CD14-positive monocyte (primary cell): ENCODE data around the gene C1orf185. TPM values are rescaled to one million over a fixed set of nuclear protein-coding genes. Genes with fewer than 3 reads are reported as not detected.
"Not testable (repeated sequence)": the region's sequence is repeated elsewhere in the genome, so short reads cannot be mapped to it uniquely, and the experiment has no call there.

Source experiments
- DNase-seq, 3 donors: peaks; one replicate each; pipeline ENCODE4 v3.0.0-alpha.2; 2011 to 2022
- H2AFZ ChIP-seq: 2 replicates; pipeline ENCODE4 v1.6.0; 2012; ENCODE audit warnings: mild to moderate bottlenecking, low read depth, low read length, inconsistent platforms; ENCODE audit not compliant: insufficient read depth, poor library complexity, severe bottlenecking
- H3K27ac ChIP-seq, 2 donors: 1 replicate in 1 of 2; 2 replicates in 1 of 2; pipeline ENCODE4 v1.5.1; 2012 to 2013; ENCODE audit warnings: low read length in 2 of 2, control low read depth in 1 of 2, inconsistent platforms in 1 of 2, low read depth in 1 of 2, mild to moderate bottlenecking in 1 of 2
- H3K27me3 ChIP-seq, 2 donors: one replicate each; pipeline versions ENCODE4 v1.6.0 to v1.6.1; 2011 to 2013; ENCODE audit warnings: low read length in 2 of 2; ENCODE audit not compliant: control insufficient read depth in 2 of 2, insufficient read depth in 2 of 2
- H3K36me3 ChIP-seq, 2 donors: replicated peaks in 1 of 2; 1 replicate in 1 of 2; 2 replicates in 1 of 2; pipeline versions ENCODE4 v1.5.1 to v1.6.1; 2012 to 2013; ENCODE audit warnings: low read length in 2 of 2, control low read depth in 1 of 2, inconsistent platforms in 1 of 2, mild to moderate bottlenecking in 1 of 2; ENCODE audit not compliant: insufficient read depth in 2 of 2, control insufficient read depth in 1 of 2
- H3K4me1 ChIP-seq, 2 donors: 1 replicate in 1 of 2; 2 replicates in 1 of 2; pipeline versions ENCODE4 v1.5.1 to v1.6.1; 2012 to 2013; ENCODE audit warnings: low read length in 2 of 2, control low read depth in 1 of 2, inconsistent platforms in 1 of 2, mild to moderate bottlenecking in 1 of 2, moderate library complexity in 1 of 2; ENCODE audit not compliant: insufficient read depth in 2 of 2, control insufficient read depth in 1 of 2
- H3K4me2 ChIP-seq: replicated peaks from 2 replicates; pipeline ENCODE3; 2012; ENCODE audit warnings: low read length, moderate library complexity, mild to moderate bottlenecking; ENCODE audit not compliant: poor library complexity, severe bottlenecking; ENCODE audit errors: extremely low read depth
- H3K4me3 ChIP-seq, 3 experiments: fragments of 200-600 bp in 1 of 3; sonication (generic) in 1 of 3; replicated peaks in 1 of 3; 1 replicate in 2 of 3; 2 replicates in 1 of 3; pipeline ENCODE4 v1.5.1; 2011 to 2013; ENCODE audit warnings: low read length in 3 of 3, mild to moderate bottlenecking in 3 of 3, control low read depth in 2 of 3, low read depth in 2 of 3, inconsistent platforms in 1 of 3, moderate library complexity in 1 of 3
- H3K79me2 ChIP-seq: 2 replicates; pipeline ENCODE4 v1.6.0; 2012; ENCODE audit warnings: mild to moderate bottlenecking, control low read depth, inconsistent platforms, low read length, moderate library complexity; ENCODE audit not compliant: insufficient read depth
- H3K9ac ChIP-seq: 2 replicates; pipeline ENCODE4 v1.6.0; 2017; ENCODE audit warnings: low read length, mild to moderate bottlenecking; ENCODE audit not compliant: insufficient read depth, poor library complexity, severe bottlenecking
- H3K9me3 ChIP-seq, 2 donors: replicated peaks in 1 of 2; 1 replicate in 1 of 2; 2 replicates in 1 of 2; pipeline versions ENCODE4 v1.5.1 to v1.6.1; 2012 to 2013; ENCODE audit warnings: low read length in 2 of 2, control low read depth in 1 of 2; ENCODE audit not compliant: control insufficient read depth in 1 of 2, insufficient read depth in 1 of 2
- H4K20me1 ChIP-seq: 2 replicates; pipeline ENCODE4 v1.6.0; 2012; ENCODE audit warnings: mild to moderate bottlenecking, low read length, control low read depth, moderate library complexity; ENCODE audit not compliant: insufficient read depth
- H3K27ac Mint-ChIP-seq, 7 donors: one replicate each; pipeline ENCODE4 v1.8.0; 2020; ENCODE audit warnings: mild to moderate bottlenecking in 7 of 7, mixed read lengths in 7 of 7, moderate library complexity in 6 of 7, inconsistent platforms in 2 of 7
- H3K27me3 Mint-ChIP-seq, 3 donors: one replicate each; pipeline ENCODE4 v1.8.0; 2021 to 2022; ENCODE audit warnings: low read depth in 3 of 3, mild to moderate bottlenecking in 3 of 3, mixed read lengths in 3 of 3, moderate library complexity in 3 of 3, inconsistent platforms in 1 of 3
- H3K36me3 Mint-ChIP-seq, 2 donors: one replicate each; pipeline ENCODE4 v1.8.0; 2020; ENCODE audit warnings: mixed read lengths in 2 of 2, inconsistent platforms in 1 of 2, mild to moderate bottlenecking in 1 of 2
- H3K4me1 Mint-ChIP-seq: one replicate; pipeline ENCODE4 v1.8.0; 2020; ENCODE audit warnings: mild to moderate bottlenecking, mixed read lengths
- H3K4me3 Mint-ChIP-seq, 2 donors: one replicate each; pipeline ENCODE4 v1.8.0; 2020; ENCODE audit warnings: mild to moderate bottlenecking in 2 of 2, mixed read lengths in 2 of 2, moderate library complexity in 1 of 2
- H3K9me3 Mint-ChIP-seq, 7 donors: one replicate each; pipeline ENCODE4 v1.8.0; 2020 to 2022; ENCODE audit warnings: mixed read lengths in 7 of 7, mild to moderate bottlenecking in 6 of 7, moderate library complexity in 6 of 7, inconsistent platforms in 2 of 7
- whole genome bisulfite sequencing: methylation state at CpG from one replicate; pipeline ENCODE4 v1.1.5; 2013; ENCODE audit warnings: missing lambda C conversion rate; ENCODE audit not compliant: insufficient coverage; 5-methylcytosine and 5-hydroxymethylcytosine counted together
- intact Hi-C, 2 donors: fragments of 100-400 bp; cut with micrococcal nuclease; formaldehyde crosslinking; loops; one replicate each; pipeline versions ENCODE4 v1.15.0 to v1.15.1; 2023
- polyA plus RNA-seq, 3 donors: library from polyadenylated mRNA; depleted of rRNA in 1 of 3; unstranded in 2 of 3; stranded (reverse) in 1 of 3; fragments of 300-500 nt in 2 of 3; fragments of >200 nt in 1 of 3; fragmentation: Illumina TruSeq in 2 of 3; gene quantifications; 1 replicate in 2 of 3; 2 replicates in 1 of 3; pipeline ENCODE4 v1.2.3, GENCODE V29; 2012 to 2021
- TF ChIP-seq, protein P1 (sequence below): fragments of 200-600 bp; IDR thresholded peaks from one replicate; pipeline ENCODE4 v1.8.0; 2022; ENCODE audit warnings: antibody characterized with exemption, mild to moderate bottlenecking

The C1orf185 gene
- polyA plus RNA-seq, 3 donors = not detected

DNA sequence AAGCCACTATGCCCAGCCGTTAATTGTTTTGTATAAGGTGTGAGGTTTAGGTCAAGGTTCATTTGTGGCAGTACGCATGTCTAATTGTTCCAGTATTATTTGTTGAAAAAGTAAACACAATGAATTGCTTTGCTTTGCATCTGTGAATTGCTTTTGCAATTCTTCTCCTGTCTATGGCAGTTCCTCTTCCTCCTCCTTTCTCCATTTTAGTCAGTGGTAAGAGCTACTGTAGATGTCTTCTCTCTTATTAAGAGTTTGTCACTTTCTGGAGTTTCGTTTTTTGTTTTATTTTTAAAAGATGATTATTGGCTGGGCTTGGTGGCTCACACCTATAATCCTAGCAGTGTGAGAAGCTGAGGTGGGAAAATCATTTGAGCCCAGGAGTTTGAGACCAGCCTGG, 29.2 kb downstream of the C1orf185 start:
- H3K27me3 Mint-ChIP-seq = peaks cover 2 to 5% (median 4%) of the 10 kb centered on the region in 3 donors
- TF ChIP-seq, protein P1, sequence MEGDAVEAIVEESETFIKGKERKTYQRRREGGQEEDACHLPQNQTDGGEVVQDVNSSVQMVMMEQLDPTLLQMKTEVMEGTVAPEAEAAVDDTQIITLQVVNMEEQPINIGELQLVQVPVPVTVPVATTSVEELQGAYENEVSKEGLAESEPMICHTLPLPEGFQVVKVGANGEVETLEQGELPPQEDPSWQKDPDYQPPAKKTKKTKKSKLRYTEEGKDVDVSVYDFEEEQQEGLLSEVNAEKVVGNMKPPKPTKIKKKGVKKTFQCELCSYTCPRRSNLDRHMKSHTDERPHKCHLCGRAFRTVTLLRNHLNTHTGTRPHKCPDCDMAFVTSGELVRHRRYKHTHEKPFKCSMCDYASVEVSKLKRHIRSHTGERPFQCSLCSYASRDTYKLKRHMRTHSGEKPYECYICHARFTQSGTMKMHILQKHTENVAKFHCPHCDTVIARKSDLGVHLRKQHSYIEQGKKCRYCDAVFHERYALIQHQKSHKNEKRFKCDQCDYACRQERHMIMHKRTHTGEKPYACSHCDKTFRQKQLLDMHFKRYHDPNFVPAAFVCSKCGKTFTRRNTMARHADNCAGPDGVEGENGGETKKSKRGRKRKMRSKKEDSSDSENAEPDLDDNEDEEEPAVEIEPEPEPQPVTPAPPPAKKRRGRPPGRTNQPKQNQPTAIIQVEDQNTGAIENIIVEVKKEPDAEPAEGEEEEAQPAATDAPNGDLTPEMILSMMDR = no peak
- H3K27ac ChIP-seq = no peak overlapping the region
- H2AFZ ChIP-seq = no peak overlapping the region
- H3K36me3 Mint-ChIP-seq = no peaks in the 10 kb centered on the region
- H3K27me3 ChIP-seq = no peaks in the 10 kb centered on the region
- H3K4me3 Mint-ChIP-seq = no peak overlapping the region
- DNase-seq = no peak
- no peak overlapping the region for H3K4me2 ChIP-seq
- H3K36me3 ChIP-seq = no peaks in the 10 kb centered on the region
- H3K4me3 ChIP-seq = no peak overlapping the region
- peaks cover 18 to 35% (median 22%) of the 10 kb centered on the region in 7 donors for H3K9me3 Mint-ChIP-seq
- intact Hi-C loops = no loop called here
- H3K9me3 ChIP-seq = peaks cover 4 to 18% of the 10 kb centered on the region in 2 donors
- no CpG with 5 or more reads among the region's 3 CpGs for WGBS
- no peak overlapping the region for H3K9ac ChIP-seq
- no peaks in the 10 kb centered on the region for H4K20me1 ChIP-seq
- H3K27ac Mint-ChIP-seq = peak overlapping the region in 1 of 7 donors; percentile 6
- peaks cover 4% of the 10 kb centered on the region for H3K4me1 Mint-ChIP-seq
- H3K4me1 ChIP-seq = no peaks in the 10 kb centered on the region
- no peaks in the 10 kb centered on the region for H3K79me2 ChIP-seq

DNA sequence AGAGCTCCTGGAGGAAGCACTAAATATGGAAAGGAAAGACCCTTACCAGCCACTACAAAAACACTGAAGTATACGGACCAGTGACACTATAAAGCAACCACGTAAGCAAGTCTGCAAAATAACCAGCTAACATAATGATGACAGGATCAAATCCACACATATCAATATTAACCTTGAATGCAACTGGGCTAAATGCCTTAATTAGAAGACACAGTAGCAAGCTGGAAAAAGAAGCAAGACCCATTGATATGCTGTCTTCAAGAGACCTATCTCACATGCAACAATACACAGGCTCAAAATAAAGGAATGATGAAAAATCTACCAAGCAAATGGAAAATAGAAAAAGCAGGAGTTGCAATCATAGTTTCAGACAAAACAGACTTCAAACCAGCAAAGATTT, 31.0 kb downstream of the C1orf185 start:
- Histone ChIP-seq H4K20me1 (no peaks in the 10 kb centered on the region), H3K36me3 (no peaks in the 10 kb centered on the region), H3K27ac (no peak overlapping the region), H3K4me1 (no peaks in the 10 kb centered on the region), H3K27me3 (no peaks in the 10 kb centered on the region), H3K79me2 (no peaks in the 10 kb centered on the region), H2AFZ (no peak overlapping the region), H3K4me2 (no peak overlapping the region), H3K9ac (no peak overlapping the region), H3K9me3 (peaks cover 4 to 18% of the 10 kb centered on the region in 2 donors), H3K4me3 (no peak overlapping the region)
- Mint-ChIP-seq H3K27ac (no peak overlapping the region), H3K4me1 (peaks cover 4% of the 10 kb centered on the region), H3K36me3 (no peaks in the 10 kb centered on the region), H3K4me3 (no peak overlapping the region), H3K9me3 (peaks cover 18 to 40% (median 24%) of the 10 kb centered on the region in 7 donors), H3K27me3 (peaks cover 2 to 8% (median 6%) of the 10 kb centered on the region in 3 donors)
- no peak for DNase-seq
- 100% methylated on average over 1 of the region's 2 CpGs for WGBS
- intact Hi-C loops = no loop called here
- TF ChIP-seq, protein P1 = no peak

DNA sequence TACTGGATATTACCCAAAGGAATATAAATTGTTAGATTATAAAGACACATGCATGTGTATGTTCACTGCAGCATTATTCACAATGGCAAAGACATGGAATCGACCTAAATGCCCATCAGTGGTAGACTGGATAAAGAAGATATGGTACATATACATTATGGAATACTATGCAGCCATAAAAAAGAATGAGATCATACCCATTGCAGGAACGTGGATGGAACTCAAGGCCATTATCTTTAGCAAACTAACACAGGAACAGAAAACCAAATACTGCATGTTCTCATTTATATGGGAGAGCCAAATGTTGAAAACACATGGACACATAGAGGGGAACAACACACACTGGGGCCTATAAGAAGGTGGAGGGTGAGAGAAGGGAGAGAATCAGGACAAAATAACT, 35.7 kb downstream of the C1orf185 start:
- H3K36me3 Mint-ChIP-seq, H3K4me3 Mint-ChIP-seq, intact Hi-C loops, H3K27me3 ChIP-seq, H3K79me2 ChIP-seq, H3K4me2 ChIP-seq, H3K4me3 ChIP-seq, H3K36me3 ChIP-seq, H3K27ac Mint-ChIP-seq, H3K4me1 Mint-ChIP-seq, DNase-seq, H2AFZ ChIP-seq, H3K9ac ChIP-seq, H3K4me1 ChIP-seq, H3K27ac ChIP-seq, H4K20me1 ChIP-seq: not testable (repeated sequence)
- WGBS = no CpG with 5 or more reads among the region's 2 CpGs
- Mint-ChIP-seq H3K9me3 (peaks cover 14 to 28% (median 18%) of the 10 kb centered on the region in 7 donors), H3K27me3 (peaks cover 2 to 15% (median 11%) of the 10 kb centered on the region in 3 donors)
- H3K9me3 ChIP-seq = peaks cover 4 to 13% of the 10 kb centered on the region in 2 donors
